ENCODE results near the gene PARD6B. TPM values are rescaled to one million over a fixed set of nuclear protein-coding genes. Genes with fewer than 3 reads are reported as not detected.

The PARD6B gene
- total and polyA plus RNA-seq, 2 of the 13 experiments (the other 11 are each of a cell fraction or from before 2014, with no cell fraction given) = 6.9 to 22.2 TPM

DNA sequence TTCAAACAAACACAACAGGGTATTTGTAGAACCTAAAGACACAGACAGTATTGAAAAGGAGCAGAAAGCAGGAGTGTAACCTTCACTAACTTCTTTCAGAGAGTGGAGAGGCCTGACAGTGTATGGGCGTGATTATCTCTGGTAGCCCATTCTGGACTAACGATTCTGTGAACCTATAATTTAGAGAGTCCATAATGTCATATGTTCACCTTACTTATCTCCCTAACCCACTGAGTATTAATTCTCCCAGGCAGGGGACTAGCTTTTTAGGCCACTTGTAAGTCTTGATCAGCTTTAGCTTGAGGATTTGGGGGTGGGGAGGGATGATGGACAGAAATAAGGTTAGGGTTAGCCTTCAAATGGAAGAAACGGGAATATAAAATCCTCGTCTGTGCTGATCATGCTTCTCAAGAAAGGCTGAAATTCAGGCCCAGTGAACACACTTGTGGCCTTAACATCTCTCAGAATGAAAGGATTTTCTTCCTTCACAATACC is 2.8 kb upstream of the PARD6B start (continued):
- TF ChIP-seq AHDC1 (CRISPR knock-in tag; IDR thresholded peaks at IDR 0.05; ENCODE audit: borderline replicate concordance) (no peak), GTF3A (CRISPR knock-in tag; conservative IDR thresholded peaks at IDR 0.05) (no peak), DMAP1 (CRISPR knock-in tag; IDR thresholded peaks at IDR 0.05) (peak; percentile 8), NCOA2 (CRISPR knock-in tag; IDR thresholded peaks at IDR 0.05) (no peak), ZNF768 (CRISPR knock-in tag; IDR thresholded peaks at IDR 0.05) (no peak), GFI1 (CRISPR knock-in tag; IDR thresholded peaks at IDR 0.05; ENCODE audit: borderline replicate concordance) (peak; percentile 18; the same call in 1 of the 2 replicates), ZNF75D (CRISPR knock-in tag; IDR thresholded peaks at IDR 0.05; ENCODE audit: borderline replicate concordance) (0 out of 2 replicates have a peak, but pooled peaks have one; percentile 28), POGK (CRISPR knock-in tag; conservative IDR thresholded peaks at IDR 0.05) (0 out of 2 replicates have a peak, but pooled peaks have one; percentile 1), PCBP1 (IDR thresholded peaks at IDR 0.05; ENCODE audit: borderline replicate concordance, low read depth, low read length) (no peak), ZNF552 (CRISPR knock-in tag; IDR thresholded peaks at IDR 0.05; ENCODE audit: borderline replicate concordance) (no peak), HNF4A (CRISPR knock-in tag; IDR thresholded peaks at IDR 0.05) (no peak), ZNF652 (CRISPR knock-in tag; IDR thresholded peaks at IDR 0.05; ENCODE audit: borderline replicate concordance, low read depth) (no peak), MYNN (CRISPR knock-in tag; IDR thresholded peaks at IDR 0.05; ENCODE audit: low read depth) (no peak)
- TF ChIP-seq, protein P1, sequence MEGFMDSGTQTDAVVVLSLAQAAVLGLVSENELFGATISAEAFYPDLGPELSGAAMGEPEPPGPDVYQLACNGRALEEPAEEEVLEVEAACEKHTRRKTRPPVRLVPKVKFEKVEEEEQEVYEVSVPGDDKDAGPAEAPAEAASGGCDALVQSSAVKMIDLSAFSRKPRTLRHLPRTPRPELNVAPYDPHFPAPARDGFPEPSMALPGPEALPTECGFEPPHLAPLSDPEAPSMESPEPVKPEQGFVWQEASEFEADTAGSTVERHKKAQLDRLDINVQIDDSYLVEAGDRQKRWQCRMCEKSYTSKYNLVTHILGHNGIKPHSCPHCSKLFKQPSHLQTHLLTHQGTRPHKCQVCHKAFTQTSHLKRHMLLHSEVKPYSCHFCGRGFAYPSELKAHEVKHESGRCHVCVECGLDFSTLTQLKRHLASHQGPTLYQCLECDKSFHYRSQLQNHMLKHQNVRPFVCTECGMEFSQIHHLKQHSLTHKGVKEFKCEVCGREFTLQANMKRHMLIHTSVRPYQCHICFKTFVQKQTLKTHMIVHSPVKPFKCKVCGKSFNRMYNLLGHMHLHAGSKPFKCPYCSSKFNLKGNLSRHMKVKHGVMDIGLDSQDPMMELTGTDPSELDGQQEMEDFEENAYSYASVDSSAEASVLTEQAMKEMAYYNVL (CRISPR knock-in tag; IDR thresholded peaks at IDR 0.05; ENCODE audit: borderline replicate concordance) = 0 out of 2 replicates have a peak, but pooled peaks have one; percentile 33
- TF ChIP-seq, protein P2, sequence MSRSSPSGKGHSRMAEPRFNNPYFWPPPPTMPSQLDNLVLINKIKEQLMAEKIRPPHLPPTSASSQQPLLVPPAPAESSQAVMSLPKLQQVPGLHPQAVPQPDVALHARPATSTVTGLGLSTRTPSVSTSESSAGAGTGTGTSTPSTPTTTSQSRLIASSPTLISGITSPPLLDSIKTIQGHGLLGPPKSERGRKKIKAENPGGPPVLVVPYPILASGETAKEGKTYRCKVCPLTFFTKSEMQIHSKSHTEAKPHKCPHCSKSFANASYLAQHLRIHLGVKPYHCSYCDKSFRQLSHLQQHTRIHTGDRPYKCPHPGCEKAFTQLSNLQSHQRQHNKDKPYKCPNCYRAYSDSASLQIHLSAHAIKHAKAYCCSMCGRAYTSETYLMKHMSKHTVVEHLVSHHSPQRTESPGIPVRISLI (CRISPR knock-in tag; IDR thresholded peaks at IDR 0.05; ENCODE audit: borderline replicate concordance) = no peak
- TF ChIP-seq, protein P3, sequence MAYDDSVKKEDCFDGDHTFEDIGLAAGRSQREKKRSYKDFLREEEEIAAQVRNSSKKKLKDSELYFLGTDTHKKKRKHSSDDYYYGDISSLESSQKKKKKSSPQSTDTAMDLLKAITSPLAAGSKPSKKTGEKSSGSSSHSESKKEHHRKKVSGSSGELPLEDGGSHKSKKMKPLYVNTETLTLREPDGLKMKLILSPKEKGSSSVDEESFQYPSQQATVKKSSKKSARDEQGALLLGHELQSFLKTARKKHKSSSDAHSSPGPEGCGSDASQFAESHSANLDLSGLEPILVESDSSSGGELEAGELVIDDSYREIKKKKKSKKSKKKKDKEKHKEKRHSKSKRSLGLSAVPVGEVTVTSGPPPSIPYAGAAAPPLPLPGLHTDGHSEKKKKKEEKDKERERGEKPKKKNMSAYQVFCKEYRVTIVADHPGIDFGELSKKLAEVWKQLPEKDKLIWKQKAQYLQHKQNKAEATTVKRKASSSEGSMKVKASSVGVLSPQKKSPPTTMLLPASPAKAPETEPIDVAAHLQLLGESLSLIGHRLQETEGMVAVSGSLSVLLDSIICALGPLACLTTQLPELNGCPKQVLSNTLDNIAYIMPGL (CRISPR knock-in tag; IDR thresholded peaks at IDR 0.05; ENCODE audit: borderline replicate concordance in 1 of 2, low read depth in 1 of 2) = 0 out of 4 replicates have a peak, but pooled peaks of 1 of the 2 experiments have one; percentile 21

Data from HepG2 (cell line).